Spinal cord (tissue), 10 donors: ENCODE measurements around the gene HOXC10. TPM values are rescaled to one million over a fixed set of nuclear protein-coding genes. Genes with fewer than 3 reads are reported as not detected.

Source experiments
- DNase-seq, 6 donors: peaks; one replicate each; pipeline versions ENCODE4 v3.0.0 to v3.0.0-alpha.2; 2013 to 2015; ENCODE audit warnings: low spot score in 6 of 6, low read depth in 4 of 6
- H3K27ac ChIP-seq: one replicate; pipeline ENCODE4 v1.5.1; 2013; ENCODE audit warnings: low read depth, low read length, control low read depth
- H3K27me3 ChIP-seq: one replicate; pipeline ENCODE4 v1.6.1; 2013; ENCODE audit warnings: low read length; ENCODE audit not compliant: control insufficient read depth, insufficient read depth
- H3K36me3 ChIP-seq: one replicate; pipeline ENCODE4 v1.6.1; 2013; ENCODE audit warnings: low read length; ENCODE audit not compliant: control insufficient read depth, insufficient read depth
- H3K4me1 ChIP-seq: one replicate; pipeline ENCODE4 v1.6.1; 2013; ENCODE audit warnings: low read length; ENCODE audit not compliant: control insufficient read depth, insufficient read depth
- H3K4me3 ChIP-seq: one replicate; pipeline ENCODE4 v1.5.1; 2013; ENCODE audit warnings: low read depth, low read length, control low read depth
- H3K9me3 ChIP-seq: one replicate; pipeline ENCODE4 v1.6.1; 2013; ENCODE audit warnings: low read length; ENCODE audit not compliant: control insufficient read depth, insufficient read depth
- WGBS: methylation state at CpG from one replicate; pipeline ENCODE4 v1.1.5; 2013; ENCODE audit warnings: missing lambda C conversion rate; ENCODE audit not compliant: insufficient coverage; 5-methylcytosine and 5-hydroxymethylcytosine counted together
- polyA plus RNA-seq, 2 donors: library from polyadenylated mRNA; unstranded; fragments of 120-200 nt; gene quantifications; one replicate each; pipeline ENCODE4 v1.2.1, GENCODE V29; 2013; ENCODE audit not compliant: insufficient read length in 2 of 2
- total RNA-seq, 2 donors: library from RNA; depleted of rRNA in 1 of 2; stranded (reverse); fragments of 120-200 nt in 1 of 2; fragments of >200 nt in 1 of 2; gene quantifications; one replicate each; pipeline versions ENCODE4 v1.2.3 to v1.2.4, GENCODE V29; 2013 to 2014
- donor health status: healthy.

Gene HOXC10
- total and polyA plus RNA-seq, 4 donors: 0.81 to 9.2 TPM; not detected in 2

GRCh38 chr12:53990311-53991076 lies 5.5 kb downstream of the HOXC10 start:
- Histone ChIP-seq H3K4me3 (peak overlapping the region; percentile 55), H3K27ac (peak overlapping the region; percentile 99), H3K4me1 (peaks cover 72% of the 10 kb centered on the region), H3K9me3 (no peaks in the 10 kb centered on the region), H3K36me3 (peaks cover 14% of the 10 kb centered on the region), H3K27me3 (peaks cover 75% of the 10 kb centered on the region)
- peak in 2 of 6 donors; percentile 20 to 35 for DNase-seq
- WGBS: 9% methylated on average over 24 of the region's 27 CpGs

DNA sequence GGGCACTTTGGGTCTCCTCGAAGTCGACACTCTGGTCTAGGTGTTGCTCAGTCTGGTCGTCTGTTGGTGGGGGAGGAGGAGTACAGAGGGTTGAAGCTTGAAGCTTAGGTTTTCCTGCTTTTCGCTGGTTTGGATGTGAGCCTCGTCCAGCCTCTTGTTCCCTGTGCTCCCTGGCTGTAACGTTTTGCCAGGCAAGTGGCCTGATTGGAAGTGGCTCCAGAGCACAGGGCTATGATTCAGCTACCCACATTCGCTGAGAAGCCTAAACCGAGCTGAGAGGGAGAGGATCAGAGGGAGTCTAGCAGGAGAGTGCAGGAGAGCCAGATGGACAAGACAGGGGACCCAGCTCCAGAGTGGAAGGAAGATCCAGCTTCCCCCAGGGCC lies 6.1 kb downstream of the HOXC10 start:
- H3K27me3 ChIP-seq: peaks cover 71% of the 10 kb centered on the region
- peak overlapping the region; percentile 55 for H3K4me3 ChIP-seq
- WGBS: 12% methylated on average over 8 of the region's 8 CpGs
- peaks cover 73% of the 10 kb centered on the region for H3K4me1 ChIP-seq
- H3K9me3 ChIP-seq: no peaks in the 10 kb centered on the region
- peak overlapping the region; percentile 99 for H3K27ac ChIP-seq
- H3K36me3 ChIP-seq: peaks cover 13% of the 10 kb centered on the region
- DNase-seq: peak in 1 of 6 donors; percentile 11

GRCh38 chr12:53992377-53992889 lies 7.5 kb downstream of the HOXC10 start:
- peak overlapping the region; percentile 94 for H3K4me3 ChIP-seq
- H3K27ac ChIP-seq: peak overlapping the region; percentile 99
- peaks cover 81% of the 10 kb centered on the region for H3K4me1 ChIP-seq
- 54% methylated on average over 4 of the region's 7 CpGs for WGBS
- H3K36me3 ChIP-seq: peaks cover 13% of the 10 kb centered on the region
- H3K9me3 ChIP-seq: no peaks in the 10 kb centered on the region
- peaks cover 66% of the 10 kb centered on the region for H3K27me3 ChIP-seq
- no peak for DNase-seq

DNA sequence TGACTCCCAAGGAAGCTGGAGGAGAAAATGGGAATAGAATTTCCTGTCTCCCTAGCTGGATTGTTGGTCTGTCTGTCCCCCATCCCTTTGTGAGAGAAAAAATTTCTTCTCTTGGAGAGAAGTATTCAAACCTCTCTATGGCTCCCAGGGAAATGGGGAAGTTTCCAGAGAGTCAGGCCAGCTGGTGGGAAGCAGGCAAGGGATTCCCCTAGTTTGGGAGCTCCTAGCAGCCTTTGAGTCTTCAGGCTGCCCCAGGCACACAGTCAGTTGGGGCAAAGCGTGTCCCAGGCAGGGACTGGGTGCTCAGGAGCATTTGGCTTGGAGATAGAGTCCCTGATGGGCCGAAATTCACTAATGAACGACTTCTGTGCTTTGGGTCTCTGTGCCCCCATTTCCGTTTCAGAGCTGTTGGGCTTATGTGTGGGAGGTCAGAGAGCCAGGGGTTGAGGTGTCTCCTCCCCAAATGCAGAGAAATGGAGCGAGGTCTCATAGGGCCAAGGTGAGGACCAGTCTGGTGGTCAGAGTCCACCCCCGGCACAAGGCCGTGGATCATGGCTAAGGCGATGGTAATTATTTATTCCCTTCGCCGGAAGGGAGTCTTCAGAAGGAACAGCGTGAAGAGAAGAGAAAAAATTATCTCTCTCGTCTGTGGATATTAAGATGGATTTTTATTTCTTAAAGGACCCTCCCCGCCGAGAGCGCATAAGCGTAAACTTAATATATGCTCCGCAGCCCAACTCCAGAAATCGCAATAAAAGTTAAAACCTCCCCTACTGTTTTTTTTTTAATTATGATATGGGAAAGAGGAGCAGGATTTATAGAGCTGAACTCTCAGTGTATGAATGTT lies 8.4 kb downstream of the HOXC10 start:
- Histone ChIP-seq H3K9me3 (no peaks in the 10 kb centered on the region), H3K4me1 (peaks cover 88% of the 10 kb centered on the region), H3K4me3 (peak overlapping the region; percentile 94), H3K27me3 (peaks cover 59% of the 10 kb centered on the region), H3K36me3 (peaks cover 13% of the 10 kb centered on the region), H3K27ac (peak overlapping the region; percentile 99)
- DNase-seq: no peak
- 31% methylated on average over 6 of the region's 18 CpGs for WGBS

DNA sequence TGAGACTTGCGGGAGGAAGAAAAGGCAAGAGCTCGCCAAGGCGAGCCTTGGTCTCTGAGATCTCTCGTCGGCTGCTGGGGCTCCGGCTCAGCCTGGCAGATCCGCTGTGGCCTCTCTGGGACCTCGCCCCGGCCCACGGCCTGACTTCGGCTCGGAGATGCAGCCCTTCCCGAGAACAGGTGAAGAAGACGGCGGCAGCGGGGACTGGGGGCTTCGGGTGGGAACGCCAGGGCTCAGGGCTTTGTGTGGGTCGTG lies 9.0 kb downstream of the HOXC10 start:
- peaks cover 86% of the 10 kb centered on the region for H3K4me1 ChIP-seq

DNA sequence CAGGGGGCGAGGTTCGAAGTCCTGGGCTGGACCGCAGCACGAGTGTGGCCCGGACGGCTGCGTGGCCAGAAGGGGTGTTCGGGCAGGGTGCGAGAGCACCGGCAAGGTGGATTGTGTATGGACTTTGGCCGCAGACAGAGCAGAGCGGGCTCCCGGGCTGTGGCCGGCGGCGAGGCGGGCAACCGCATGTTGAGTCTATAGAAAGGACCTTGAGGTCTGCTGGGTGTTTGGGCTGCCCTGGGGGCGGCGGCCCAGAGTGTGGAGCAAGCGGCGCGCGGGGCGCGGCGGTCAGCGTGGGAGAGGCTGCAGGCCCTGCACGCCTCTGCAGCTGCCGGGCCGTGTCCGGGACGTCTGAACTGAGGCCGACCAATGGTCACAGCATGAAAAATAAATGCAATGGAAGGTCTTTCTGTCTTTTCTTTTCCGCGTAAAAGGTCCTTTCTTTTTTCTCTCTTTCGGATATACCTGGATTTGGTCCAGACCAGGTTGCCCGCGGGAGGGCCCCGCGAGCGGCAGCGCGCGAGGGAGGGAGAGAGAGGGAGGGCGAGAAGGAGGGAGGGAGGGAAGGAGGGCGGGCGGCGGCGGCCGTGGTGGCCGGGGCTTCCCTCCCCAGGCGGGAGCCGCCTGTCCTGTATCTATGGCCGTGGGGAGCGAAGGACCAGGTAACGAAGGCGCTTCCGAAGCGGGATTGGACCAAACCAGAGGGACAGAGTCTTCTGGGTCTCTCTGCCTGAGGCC lies 9.5 kb downstream of the HOXC10 start:
- H3K9me3 ChIP-seq: no peaks in the 10 kb centered on the region
- peaks cover 83% of the 10 kb centered on the region for H3K4me1 ChIP-seq
- 6% methylated on average over 52 of the region's 60 CpGs for WGBS
- peaks cover 13% of the 10 kb centered on the region for H3K36me3 ChIP-seq
- H3K4me3 ChIP-seq: peak overlapping the region; percentile 94
- H3K27ac ChIP-seq: peak overlapping the region; percentile 99
- no peak for DNase-seq
- peaks cover 50% of the 10 kb centered on the region for H3K27me3 ChIP-seq

More for the DNA sequence above, 9.0 kb downstream of the HOXC10 start:
- WGBS: 6% methylated on average over 19 of the region's 19 CpGs
- no peaks in the 10 kb centered on the region for H3K9me3 ChIP-seq
- H3K27ac ChIP-seq: peak overlapping the region; percentile 99
- H3K27me3 ChIP-seq: peaks cover 53% of the 10 kb centered on the region
- DNase-seq: no peak
- H3K36me3 ChIP-seq: peaks cover 13% of the 10 kb centered on the region
- H3K4me3 ChIP-seq: peak overlapping the region; percentile 94

- no peak for DNase-seq
- H3K27ac ChIP-seq: peak overlapping the region; percentile 99
- H3K36me3 ChIP-seq: peaks cover 13% of the 10 kb centered on the region
- 6% methylated on average over 17 of the region's 17 CpGs for WGBS
- H3K9me3 ChIP-seq: no peaks in the 10 kb centered on the region
- peaks cover 85% of the 10 kb centered on the region for H3K4me1 ChIP-seq
- peak overlapping the region; percentile 94 for H3K4me3 ChIP-seq
- H3K27me3 ChIP-seq: peaks cover 44% of the 10 kb centered on the region
These were observed 10.0 kb downstream of the HOXC10 start for GRCh38 chr12:53995002-53995377.

DNA sequence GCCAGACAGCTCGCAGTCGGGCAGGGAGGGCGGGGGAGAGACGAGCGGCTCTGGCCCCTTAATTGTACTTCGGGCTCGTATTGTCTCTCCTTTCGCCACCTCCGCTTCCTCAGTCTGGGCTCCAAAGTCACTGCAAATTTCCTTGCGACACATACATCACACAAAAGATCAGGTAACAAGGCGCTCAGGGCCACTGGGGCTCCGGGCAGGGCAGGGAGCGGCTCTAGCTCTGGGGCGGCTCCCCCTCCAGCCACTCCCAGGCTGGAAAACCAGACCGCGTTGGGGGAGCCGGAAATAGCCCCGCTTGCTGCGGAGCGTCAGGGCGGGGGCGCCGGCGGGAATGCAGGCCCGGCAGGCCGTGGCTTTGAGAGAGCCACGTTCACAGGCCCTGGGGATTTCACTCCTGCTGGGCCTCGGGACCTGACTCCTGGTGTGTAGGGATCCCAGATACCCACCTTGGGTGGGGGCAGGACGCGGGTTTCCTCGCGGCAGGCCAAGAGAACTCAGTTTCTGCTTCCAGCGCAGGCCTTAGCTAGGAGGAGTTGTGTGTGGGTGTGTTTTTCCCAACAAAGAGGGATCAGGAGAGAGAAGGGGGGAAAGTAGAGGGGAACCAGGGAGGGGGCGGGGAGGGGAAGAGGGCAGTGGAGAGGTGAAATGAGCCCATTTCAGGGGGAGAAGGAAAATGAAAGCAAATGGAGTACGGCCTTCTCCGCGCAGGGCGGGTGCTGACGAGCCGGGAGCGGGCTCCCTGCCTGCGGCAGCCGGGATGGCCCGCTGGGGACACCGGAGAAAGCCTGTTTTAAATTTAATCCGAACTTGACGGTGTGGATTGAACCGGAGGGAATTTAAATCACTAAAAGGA lies 10.7 kb downstream of the HOXC10 start:
- WGBS: 6% methylated on average over 48 of the region's 48 CpGs
- Histone ChIP-seq H3K27me3 (peaks cover 39% of the 10 kb centered on the region), H3K36me3 (peaks cover 11% of the 10 kb centered on the region), H3K4me3 (peak overlapping the region; percentile 94), H3K27ac (peak overlapping the region; percentile 99), H3K9me3 (no peaks in the 10 kb centered on the region), H3K4me1 (peaks cover 82% of the 10 kb centered on the region)
- no peak for DNase-seq
